Stimulated activated CD8-positive, alpha-beta memory T cell treated with anti-CD3 and anti-CD28 coated beads, Interleukin-12 subunit alpha, Interleukin-12 subunit beta, amount 100 ng/mL, for 24 hours (primary cell): Measurements from ENCODE around the gene NBPF10.
"Not testable (repeated sequence)": the region's sequence is repeated elsewhere in the genome, so short reads cannot be mapped to it uniquely, and the experiment has no call there.

Source experiments
- DNase-seq: peaks from one replicate; pipeline ENCODE4 v3.0.0-alpha.2; 2020; ENCODE audit errors: extremely low read depth

The NBPF10 gene

GRCh38 chr1:146144465-146144864, at the start of gene NBPF10:
TSS of gene NBPF10 (minus strand) at chr1:146144804. CDS start at chr1:146144769, 35 bp downstream.
- not testable (repeated sequence) for DNase-seq

GRCh38 chr1:146174531-146174930, 29.9 kb upstream of the NBPF10 start:
- not testable (repeated sequence) for DNase-seq

- not testable (repeated sequence) for DNase-seq
Observed at GRCh38 chr1:146167740-146168139, 23.1 kb upstream of the NBPF10 start.

- DNase-seq, result not testable (repeated sequence)
Observed at GRCh38 chr1:146167273-146167672, 22.7 kb upstream of the NBPF10 start.
